GM20431 (cell line): Measurements from ENCODE around the gene QSOX2.

Source experiments
- in situ Hi-C: fragments of 300-500 bp; cut with MseI, MboI; formaldehyde crosslinking; loops from one replicate; pipeline ENCODE4 v1.15.0; 2020; ENCODE audit warnings: low sequenced_read_pairs; ENCODE audit not compliant: unreplicated experiment

QSOX2 gene

GRCh38 chr9:136209232-136209631 lies 36.4 kb downstream of the QSOX2 start:
- in situ Hi-C loops, result no loop called here

- in situ Hi-C loops, result no loop called here
These were observed 36.9 kb downstream of the QSOX2 start for GRCh38 chr9:136208675-136209074.

DNA sequence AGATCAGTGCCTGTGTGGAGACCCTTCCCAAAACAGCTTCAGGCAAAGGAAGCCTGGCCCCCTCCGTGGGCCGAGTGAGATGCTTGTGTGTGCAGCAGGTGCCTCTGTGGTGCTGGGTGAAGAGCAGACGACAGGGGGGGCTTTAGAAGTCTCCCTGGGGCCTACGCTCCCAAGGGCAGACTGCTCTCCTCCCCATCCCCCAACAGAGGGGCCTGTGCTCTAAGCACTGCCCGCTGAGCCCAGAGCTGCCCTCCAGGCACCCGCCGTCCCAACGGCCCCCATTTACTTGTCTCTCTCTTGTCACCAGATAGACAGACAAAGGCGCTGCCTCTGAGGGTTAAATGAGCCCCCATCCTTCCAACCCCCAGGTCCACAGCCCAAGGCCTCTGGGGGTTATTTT lies 38.0 kb downstream of the QSOX2 start:
- in situ Hi-C loops, result no loop called here

GRCh38 chr9:136206602-136207275 lies 38.9 kb downstream of the QSOX2 start:
- in situ Hi-C loops, result no loop called here

GRCh38 chr9:136205707-136205992 lies 40.0 kb downstream of the QSOX2 start:
- in situ Hi-C loops, result no loop called here

- in situ Hi-C loops, result no loop called here
These were observed 40.5 kb downstream of the QSOX2 start, which contains the start of gene LHX3 for GRCh38 chr9:136204838-136205706. Gene LHX3, minus strand, starts transcription at chr9:136205128. Its CDS starts 116 bp downstream, at chr9:136205012.

DNA sequence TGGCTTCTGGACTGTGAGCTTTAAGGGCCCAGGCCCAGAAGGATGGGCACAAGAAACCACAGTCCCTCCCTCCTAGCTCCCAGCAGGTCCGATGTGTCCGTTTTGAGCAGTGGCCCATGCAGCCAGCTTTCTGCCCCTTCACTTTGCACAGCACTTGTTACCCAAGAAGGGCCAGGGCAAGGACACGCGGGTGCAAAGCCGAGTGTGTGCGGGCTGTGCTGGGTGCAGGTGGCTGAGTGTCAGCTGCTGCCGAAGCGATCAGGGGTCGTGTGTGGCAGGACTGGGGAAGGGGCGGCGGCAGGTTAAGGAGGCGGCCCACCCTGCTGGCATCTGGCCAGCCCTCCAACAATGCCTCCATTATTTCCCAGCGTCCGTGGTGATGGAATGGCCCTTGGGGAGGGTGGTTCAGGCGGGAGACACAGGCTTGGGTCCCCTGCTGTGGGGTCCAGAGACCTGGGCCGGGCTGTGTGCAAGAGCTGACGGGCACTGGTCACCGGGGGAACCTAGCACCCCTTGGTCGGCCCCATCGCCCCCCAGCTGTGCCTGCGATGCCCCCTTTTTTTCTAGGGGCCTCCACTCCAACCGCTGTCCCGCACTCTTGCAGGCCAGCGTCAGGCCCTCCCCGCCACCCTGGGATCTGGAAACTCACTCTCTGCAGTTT lies 41.3 kb downstream of the QSOX2 start:
- in situ Hi-C loops, result no loop called here

DNA sequence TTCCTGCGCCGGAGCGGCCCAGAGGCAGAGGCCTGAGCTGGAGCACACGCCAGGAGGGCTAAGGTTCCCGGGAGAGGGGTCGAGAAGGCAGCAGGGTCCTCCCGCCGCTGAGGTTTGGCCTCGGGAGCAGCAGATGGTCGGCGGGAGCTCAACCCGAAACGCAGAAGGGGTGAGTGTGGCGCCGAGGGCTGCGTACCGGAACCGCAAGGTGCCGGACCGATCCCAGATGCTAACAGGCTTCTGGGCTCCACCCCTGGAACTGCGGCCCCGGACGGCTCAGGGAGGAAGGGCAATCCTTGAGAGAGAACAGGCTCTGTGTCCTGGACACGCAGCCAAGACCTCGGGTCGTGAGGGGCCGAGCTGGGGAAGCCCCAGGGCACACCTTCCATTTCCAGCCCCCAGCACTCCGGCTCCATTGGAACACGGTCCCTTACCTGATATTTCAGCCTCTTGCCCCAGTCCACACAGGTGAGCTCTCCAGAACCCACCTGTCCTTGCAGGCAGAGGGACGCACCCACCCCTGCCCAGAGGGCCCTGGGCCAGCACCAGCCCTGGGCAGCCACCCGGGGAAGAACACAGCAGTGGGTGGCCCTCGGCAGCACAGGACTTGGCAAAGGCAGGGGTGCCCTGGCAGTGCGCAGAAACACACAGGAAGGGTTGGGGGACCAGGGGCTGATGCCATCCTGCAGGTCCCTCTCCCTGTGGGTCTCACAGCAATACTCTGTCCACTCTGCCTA lies 42.0 kb downstream of the QSOX2 start:
- in situ Hi-C loops, result no loop called here

DNA sequence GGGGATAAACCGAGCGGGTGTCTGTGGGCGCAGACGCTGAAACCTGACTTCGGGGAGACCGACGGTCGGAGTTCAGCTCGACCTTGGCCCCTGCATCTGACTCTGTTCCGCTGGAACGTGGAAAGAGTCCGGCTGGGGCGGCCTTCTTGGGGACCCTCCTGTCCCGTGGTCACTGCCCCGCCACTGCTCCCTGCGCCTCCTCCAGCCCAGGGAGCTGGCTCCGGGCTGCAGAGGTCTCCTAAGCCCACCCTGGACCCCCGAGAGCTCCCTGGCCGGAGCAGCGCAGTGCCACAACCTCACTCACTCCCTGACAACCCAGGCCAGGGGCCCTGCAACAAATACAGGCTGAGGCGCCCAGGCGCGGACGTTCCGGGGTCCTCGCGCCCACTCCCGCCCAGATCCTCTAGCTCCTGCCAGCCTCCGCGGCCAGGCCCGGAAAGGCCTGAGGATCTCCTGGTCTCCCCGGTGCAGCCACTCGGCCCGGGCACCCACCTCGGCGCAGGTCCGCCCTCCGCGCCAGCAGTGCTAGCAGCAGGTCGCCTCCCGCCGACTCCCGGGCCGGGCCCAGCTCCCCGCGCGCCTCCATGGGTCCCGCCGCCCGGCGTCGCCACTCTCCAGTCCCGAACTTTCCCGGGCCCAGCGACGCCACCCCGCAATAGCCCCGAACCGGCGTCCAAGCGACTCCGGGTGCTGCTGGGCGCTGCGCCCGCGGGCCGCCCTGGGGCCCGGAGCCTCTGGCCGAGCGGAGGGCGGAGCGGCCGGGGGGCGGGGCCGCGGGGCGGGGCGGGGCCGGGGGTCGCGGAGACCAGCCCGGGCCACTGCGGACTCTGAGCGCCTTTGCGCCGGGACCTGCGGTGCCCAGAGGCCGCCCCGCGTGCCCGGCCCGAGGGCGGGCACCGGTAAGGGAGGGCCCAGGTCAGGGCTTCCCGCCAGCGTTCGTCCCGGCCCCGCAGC lies 42.9 kb downstream of the QSOX2 start:
- in situ Hi-C loops, result no loop called here

- in situ Hi-C loops, result no loop called here
These were observed 43.8 kb downstream of the QSOX2 start for GRCh38 chr9:136201609-136202453.

DNA sequence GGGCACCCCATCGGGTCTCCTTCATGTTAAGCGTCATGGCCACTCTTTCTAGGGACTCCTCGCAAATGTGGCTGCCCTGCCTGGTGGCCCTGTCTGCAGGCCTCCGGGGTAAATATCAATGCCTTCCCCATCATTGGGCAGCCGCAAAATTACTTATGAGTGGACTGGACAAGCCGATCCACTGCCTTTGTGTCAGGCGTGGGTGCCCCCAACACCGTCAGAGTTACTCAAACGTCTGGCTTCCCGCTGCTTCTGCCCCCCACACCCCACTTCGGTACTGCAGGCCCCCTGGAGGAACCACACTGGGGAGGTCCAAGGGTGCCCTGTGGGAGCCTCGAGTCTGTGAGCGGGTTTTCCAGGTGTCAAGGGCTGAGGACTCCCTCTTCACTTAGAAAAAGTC lies 44.4 kb downstream of the QSOX2 start:
- in situ Hi-C loops, result no loop called here

- in situ Hi-C loops, result no loop called here
These were observed 45.2 kb downstream of the QSOX2 start for GRCh38 chr9:136200424-136200823.

DNA sequence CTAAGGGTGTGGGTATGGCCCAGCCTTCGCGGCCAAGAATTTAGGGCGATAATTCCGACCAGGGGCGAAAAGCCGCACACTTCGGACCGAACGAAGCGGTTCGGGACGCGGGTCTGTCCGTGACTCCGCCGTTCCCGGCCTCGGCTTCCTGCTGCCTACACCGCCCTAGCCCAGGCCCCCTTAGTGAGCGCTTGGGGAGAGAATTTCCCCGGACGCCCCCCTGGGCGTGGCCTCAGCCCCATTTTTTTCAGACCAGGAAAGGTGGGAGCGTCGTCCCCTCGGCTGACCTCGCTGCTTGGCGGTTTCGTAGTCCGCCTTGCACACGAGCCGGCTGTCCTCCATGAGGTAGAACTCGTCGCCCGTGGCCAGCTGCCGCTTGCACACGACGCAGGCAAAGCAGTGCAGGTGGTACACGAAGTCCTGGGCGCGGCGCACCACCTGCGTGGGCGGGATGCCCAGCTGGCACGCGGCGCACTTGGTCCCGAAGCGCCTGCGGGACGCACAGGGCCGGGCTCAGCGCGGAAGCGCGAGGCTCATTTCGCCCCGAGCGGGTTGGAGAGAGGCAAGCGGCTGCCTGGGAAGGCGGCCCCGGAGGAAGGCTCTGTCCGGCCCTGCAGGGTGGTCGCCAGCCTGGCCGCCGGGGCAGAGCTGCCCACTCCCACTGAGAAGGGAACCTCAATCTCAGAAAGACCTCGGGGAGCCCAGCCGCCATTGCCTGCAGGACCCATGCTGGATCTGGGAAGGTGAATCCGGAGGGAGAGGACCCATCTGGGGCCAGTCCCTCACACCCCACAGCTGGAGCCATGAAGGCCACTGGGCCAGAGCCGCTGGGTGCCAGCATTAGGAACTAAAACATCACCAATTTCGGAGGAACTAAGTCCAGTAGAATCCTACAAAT lies 46.0 kb downstream of the QSOX2 start:
- in situ Hi-C loops, result no loop called here

GRCh38 chr9:136198605-136199083 lies 47.0 kb downstream of the QSOX2 start:
- in situ Hi-C loops, result no loop called here

GRCh38 chr9:136197930-136198604 lies 47.5 kb downstream of the QSOX2 start:
- in situ Hi-C loops, result no loop called here

DNA sequence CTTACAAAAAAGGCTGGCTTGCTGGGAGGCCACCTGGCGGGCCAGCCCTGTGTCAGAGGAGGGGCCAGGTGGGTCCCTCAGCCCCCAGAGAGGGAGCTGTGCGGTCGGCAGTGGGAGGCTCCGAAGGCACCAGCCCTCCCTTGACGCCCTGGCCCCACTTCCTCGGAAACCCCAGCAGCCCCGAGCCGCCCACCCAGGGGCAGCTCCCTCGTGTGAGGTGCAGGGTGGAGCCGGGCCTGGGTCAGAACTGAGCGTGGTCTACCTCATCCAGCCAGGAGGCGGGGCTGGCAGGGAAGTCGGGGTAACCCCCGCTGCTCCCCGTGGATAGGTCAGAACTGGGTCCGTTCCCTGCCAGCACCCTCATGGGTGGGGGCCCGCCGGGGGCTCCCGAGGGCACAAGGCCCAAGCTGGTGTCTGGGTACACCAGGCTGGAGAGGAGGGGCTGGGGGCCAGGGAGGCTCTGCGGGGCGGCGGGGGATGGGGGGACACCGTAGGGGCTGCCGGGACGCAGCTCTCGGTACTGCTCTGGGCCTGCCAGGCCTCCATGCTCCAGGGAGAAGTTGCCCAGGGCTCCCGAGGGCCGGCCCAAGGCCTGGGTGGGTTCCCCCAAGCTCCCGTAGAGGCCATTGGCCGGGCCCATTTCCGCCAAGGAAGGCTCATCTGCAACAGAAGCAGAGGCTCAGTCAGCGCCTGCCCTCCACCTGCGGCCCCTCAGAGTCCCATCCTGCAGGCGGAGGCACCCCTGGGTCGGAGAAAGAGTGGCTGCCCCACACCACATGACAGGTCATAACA lies 48.3 kb downstream of the QSOX2 start:
- in situ Hi-C loops, result no loop called here
